PC-3 (cell line): ENCODE data around the gene KRT24. TPM values are rescaled to one million over a fixed set of nuclear protein-coding genes. Genes with fewer than 3 reads are reported as not detected.

Source experiments
- ATAC-seq: fragments of 200-7000 bp; cut with Tn5 transposase; 2 replicates; pipeline ENCODE4 v1.9.1; 2020; ENCODE audit warnings: mild to moderate bottlenecking, moderate library complexity
- BruUV-seq: library from RNA; stranded (reverse); fragments of 400-500 nt; replicated peaks from 2 replicates; lab custom pipeline; 2021; lab: Mats Ljungman, UMichigan
- CTCF ChIA-PET: fragments of 300-600 bp; sonication (Branson Sonifier 250); formaldehyde crosslinking; loops from one replicate; lab custom pipeline; 2022; ENCODE audit warnings: antibody characterized with exemption; lab: Charles Lee
- POLR2A ChIA-PET: fragments of 300-600 bp; sonication (Branson Sonifier 250); formaldehyde crosslinking; loops from one replicate; lab custom pipeline; 2022; ENCODE audit warnings: antibody characterized with exemption; ENCODE audit not compliant: unreplicated experiment; lab: Charles Lee
- DNase-seq: peaks from one replicate; pipeline ENCODE4 v3.0.0-alpha.2; 2015
- H2AFZ ChIP-seq: fragments of 300-600 bp; sonication (generic); 2 replicates; pipeline ENCODE4 v1.6.0; 2016; ENCODE audit warnings: antibody characterized with exemption, low read length
- H3F3A ChIP-seq: fragments of 300-600 bp; sonication (generic); one replicate; pipeline ENCODE4 v1.6.0; 2017; ENCODE audit warnings: antibody characterized with exemption, low read length, control low read depth, mild to moderate bottlenecking; ENCODE audit not compliant: unreplicated experiment
- H3K27ac ChIP-seq: fragments of 300-600 bp; sonication (generic); 2 replicates; pipeline ENCODE4 v1.5.1; 2016; ENCODE audit warnings: mild to moderate bottlenecking, low read length
- H3K27me3 ChIP-seq: fragments of 300-600 bp; sonication (generic); 2 replicates; pipeline ENCODE4 v1.6.1; 2016; ENCODE audit warnings: low read length, mixed read lengths
- H3K36me3 ChIP-seq: fragments of 300-600 bp; sonication (generic); 2 replicates; pipeline ENCODE4 v1.6.1; 2016; ENCODE audit warnings: low read depth, mixed run types, low read length, mixed read lengths
- H3K4me1 ChIP-seq: fragments of 300-600 bp; sonication (generic); 2 replicates; pipeline ENCODE4 v1.5.1; 2016; ENCODE audit warnings: low read length; ENCODE audit not compliant: insufficient read depth
- H3K4me2 ChIP-seq: fragments of 300-600 bp; sonication (generic); 2 replicates; pipeline ENCODE4 v1.6.0; 2016; ENCODE audit warnings: low read length
- H3K4me3 ChIP-seq: fragments of 300-600 bp; sonication (generic); 2 replicates; pipeline ENCODE4 v1.5.1; 2016; ENCODE audit warnings: mild to moderate bottlenecking, low read length, mixed read lengths
- H3K79me2 ChIP-seq: fragments of 300-600 bp; sonication (generic); 2 replicates; pipeline ENCODE4 v1.6.1; 2017; ENCODE audit warnings: low read length, mixed read lengths
- H3K9ac ChIP-seq: fragments of 300-600 bp; sonication (generic); 2 replicates; pipeline ENCODE4 v1.6.0; 2016; ENCODE audit warnings: mild to moderate bottlenecking, low read length
- H3K9me2 ChIP-seq: fragments of 300-600 bp; sonication (generic); replicated peaks from 2 replicates; pipeline ENCODE4 v1.6.1; 2016; ENCODE audit warnings: mixed run types, low read length, mixed read lengths
- H3K9me3 ChIP-seq: fragments of 300-600 bp; sonication (generic); 2 replicates; pipeline ENCODE4 v1.6.1; 2016; ENCODE audit warnings: low read length, mixed read lengths
- H4K20me1 ChIP-seq: fragments of 300-600 bp; sonication (generic); 2 replicates; pipeline ENCODE4 v1.6.1; 2016; ENCODE audit warnings: low read length, mixed read lengths
- CTCF ChIP-seq: fragments of 300-600 bp; sonication (generic); conservative IDR thresholded peaks from 2 replicates; pipeline ENCODE4 v1.5.1; 2017; ENCODE audit warnings: antibody characterized with exemption, low read depth, mild to moderate bottlenecking, low read length
- EZH2 ChIP-seq: fragments of 300-600 bp; sonication (generic); IDR thresholded peaks from one replicate; pipeline ENCODE4 v1.6.1; 2017; ENCODE audit warnings: antibody characterized with exemption, mild to moderate bottlenecking, low read length; ENCODE audit not compliant: unreplicated experiment
- EZH2phosphoT487 ChIP-seq: fragments of 300-600 bp; sonication (generic); IDR thresholded peaks from 2 replicates; pipeline ENCODE4 v1.6.1; 2018; ENCODE audit warnings: mild to moderate bottlenecking, antibody characterized with exemption, low read length, borderline replicate concordance
- intact Hi-C: fragments of 100-400 bp; cut with micrococcal nuclease; formaldehyde crosslinking; loops from 2 replicates; pipeline ENCODE4 v1.9.0; 2023
- total RNA-seq: library from RNA; depleted of rRNA; stranded (reverse); fragments of >200 nt; gene quantifications from 2 replicates; pipeline ENCODE4 v1.2.3, GENCODE V29; 2014

KRT24 gene
- total RNA-seq, 1 experiment from 2014 or later, result not detected

GRCh38 chr17:40707745-40708144 is 4.2 kb upstream of the KRT24 start:
- Histone ChIP-seq H3K79me2 (no peaks in the 10 kb centered on the region), H4K20me1 (no peaks in the 10 kb centered on the region), H3F3A (no peaks in the 10 kb centered on the region), H2AFZ (no peak overlapping the region), H3K4me1 (no peaks in the 10 kb centered on the region), H3K4me2 (no peak overlapping the region), H3K27me3 (no peaks in the 10 kb centered on the region), H3K27ac (no peak overlapping the region), H3K9me3 (no peaks in the 10 kb centered on the region), H3K9me2 (no peaks in the 10 kb centered on the region), H3K9ac (no peak overlapping the region), H3K36me3 (no peaks in the 10 kb centered on the region), H3K4me3 (no peak overlapping the region)
- ChIA-PET CTCF (no interaction called here), POLR2A (no interaction called here)
- DNase-seq (peak; percentile 39), ATAC-seq (no peak)
- intact Hi-C loops, result no loop called here
- BruUV-seq, result no TSS peak
- TF ChIP-seq CTCF (no peak), EZH2phosphoT487 (no peak), EZH2 (no peak)

- TF ChIP-seq EZH2 (no peak), CTCF (no peak), EZH2phosphoT487 (no peak)
- Histone ChIP-seq H3K27me3 (no peaks in the 10 kb centered on the region), H3K4me1 (no peaks in the 10 kb centered on the region), H3K27ac (no peak overlapping the region), H4K20me1 (no peaks in the 10 kb centered on the region), H3K79me2 (no peaks in the 10 kb centered on the region), H3K9me3 (no peaks in the 10 kb centered on the region), H3F3A (no peaks in the 10 kb centered on the region), H3K4me3 (no peak overlapping the region), H3K9ac (no peak overlapping the region), H3K4me2 (no peak overlapping the region), H2AFZ (no peak overlapping the region), H3K9me2 (no peaks in the 10 kb centered on the region), H3K36me3 (no peaks in the 10 kb centered on the region)
- BruUV-seq, result no TSS peak
- ATAC-seq (no peak), DNase-seq (no peak)
- ChIA-PET POLR2A (no interaction called here), CTCF (no interaction called here)
- intact Hi-C loops, result no loop called here
These were observed 2.0 kb upstream of the KRT24 start for GRCh38 chr17:40705584-40705983.

- Histone ChIP-seq H3K4me2 (no peak overlapping the region), H4K20me1 (no peaks in the 10 kb centered on the region), H3K27me3 (no peaks in the 10 kb centered on the region), H3K4me3 (no peak overlapping the region), H3K79me2 (no peaks in the 10 kb centered on the region), H3K36me3 (no peaks in the 10 kb centered on the region), H3F3A (no peaks in the 10 kb centered on the region), H3K27ac (no peak overlapping the region), H3K9ac (no peak overlapping the region), H3K4me1 (no peaks in the 10 kb centered on the region), H2AFZ (no peak overlapping the region), H3K9me2 (no peaks in the 10 kb centered on the region), H3K9me3 (no peaks in the 10 kb centered on the region)
- BruUV-seq, result no TSS peak
- CTCF ChIA-PET, result no interaction called here
- TF ChIP-seq CTCF (no peak), EZH2 (no peak), EZH2phosphoT487 (no peak)
- POLR2A ChIA-PET, result no interaction called here
- intact Hi-C loops, result no loop called here
- no peak for ATAC-seq
- peak; percentile 15 for DNase-seq
These were observed 1.3 kb downstream of the KRT24 start for GRCh38 chr17:40702271-40702670.
